GM12878 (cell line): Measurements from ENCODE around the gene CCN6.

Experiments
- CEBPB ChIP-seq, 2 experiments: fragments of 150-350 bp in 1 of 2; IDR thresholded peaks; 2 replicates each; pipeline ENCODE4 v1.6.1; 2012 to 2014; ENCODE audit warnings: low read depth in 2 of 2, low read length in 2 of 2, borderline replicate concordance in 1 of 2, inconsistent platforms in 1 of 2
- NFYA ChIP-seq: IDR thresholded peaks from 2 replicates; pipeline ENCODE4 v1.6.1; 2011; ENCODE audit warnings: low read depth, mild to moderate bottlenecking, low read length, improper control_type of control experiment, borderline replicate concordance

DNA sequence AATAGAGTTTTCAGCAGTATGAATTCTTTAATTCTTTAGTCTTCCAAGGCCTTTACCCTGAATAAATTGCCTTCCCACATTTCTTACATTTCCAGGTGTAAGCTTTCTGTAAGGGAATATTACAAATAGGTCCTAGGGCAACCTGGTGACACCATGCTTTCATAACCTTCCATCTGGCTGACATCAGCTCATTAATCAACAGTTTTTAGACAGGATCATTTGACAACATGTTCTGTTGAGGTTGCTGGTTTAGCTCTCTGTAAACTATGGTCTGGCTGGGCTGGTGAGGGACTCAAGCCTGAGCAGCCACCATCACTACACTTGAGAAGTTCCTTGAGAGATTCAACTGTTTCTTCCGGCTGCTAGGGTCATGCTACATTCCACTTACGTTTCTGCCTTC is 52.7 kb downstream of the CCN6 start:
- no peak for TF ChIP-seq NFYA
- TF ChIP-seq CEBPB (IDR thresholded peaks at IDR 0.05; ENCODE audit: borderline replicate concordance in 1 of 2, low read depth in 2 of 2, low read length in 2 of 2) = no peak
